HG03095 (cell line): Measurements from ENCODE around the gene PPP4R4.
"Not testable (repeated sequence)": the region's sequence is repeated elsewhere in the genome, so short reads cannot be mapped to it uniquely, and the experiment has no call there.

Source experiments
- ATAC-seq: cut with Tn5 transposase; IDR thresholded peaks from one replicate; pipeline ENCODE4 v1.9.1; 2021; ENCODE audit warnings: moderate library complexity; ENCODE audit not compliant: unreplicated experiment

PPP4R4 gene

DNA sequence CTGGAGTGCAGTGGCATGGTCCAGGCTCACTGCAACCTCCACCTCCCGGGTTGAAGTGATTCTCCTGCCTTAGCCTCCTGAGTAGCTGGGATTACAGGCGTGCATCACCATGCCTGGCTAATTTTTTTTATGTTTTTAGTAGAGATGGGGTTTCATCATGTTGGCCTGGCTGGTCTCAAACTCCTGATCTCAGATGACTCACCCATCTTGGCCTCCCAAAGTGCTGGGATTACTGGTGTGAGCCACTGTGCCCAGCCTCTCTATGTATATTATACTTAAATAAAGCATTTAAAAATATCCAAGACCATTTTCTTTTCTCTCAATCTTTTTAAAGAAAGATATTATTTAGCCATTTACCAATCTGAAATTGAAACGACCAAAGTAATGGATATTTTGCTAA, 90.1 kb downstream of the PPP4R4 start:
- ATAC-seq = not testable (repeated sequence)

DNA sequence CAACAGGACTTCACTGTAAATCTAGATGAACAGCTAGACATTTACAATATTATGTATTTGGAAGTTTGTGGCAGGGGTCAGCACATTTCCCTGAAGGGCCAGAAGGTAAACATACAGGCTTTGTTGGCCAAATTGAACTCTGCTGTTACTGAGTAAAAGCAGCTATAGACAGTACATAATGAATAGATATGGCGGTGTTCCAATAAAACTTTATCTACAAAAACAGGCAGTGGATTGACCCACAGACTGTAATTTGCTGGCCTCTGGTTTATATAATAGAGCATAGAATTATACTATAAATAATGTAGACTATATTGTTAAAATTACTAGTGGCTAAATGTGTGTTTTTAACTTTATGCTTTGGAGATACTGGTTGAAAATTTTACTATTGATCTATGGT, 93.2 kb downstream of the PPP4R4 start:
- no peak for ATAC-seq

DNA sequence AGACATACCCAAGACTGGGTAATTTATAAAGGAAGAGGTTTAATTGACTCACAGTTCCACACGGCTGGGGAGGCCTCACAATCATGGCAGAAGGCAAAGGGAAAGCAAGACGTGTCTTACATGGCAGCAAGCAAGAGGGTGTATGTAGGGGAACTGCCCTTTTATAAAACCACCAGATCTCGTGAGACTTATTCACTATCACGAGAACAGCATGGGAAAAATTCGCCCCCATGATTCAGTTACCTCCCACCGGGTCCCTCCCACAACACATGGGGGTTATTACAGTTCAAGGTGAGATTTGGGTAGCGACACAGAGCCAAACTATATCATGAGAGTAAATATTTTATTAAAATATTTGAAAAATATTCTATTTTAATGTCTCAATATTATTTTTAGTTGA, 94.5 kb downstream of the PPP4R4 start:
- not testable (repeated sequence) for ATAC-seq

DNA sequence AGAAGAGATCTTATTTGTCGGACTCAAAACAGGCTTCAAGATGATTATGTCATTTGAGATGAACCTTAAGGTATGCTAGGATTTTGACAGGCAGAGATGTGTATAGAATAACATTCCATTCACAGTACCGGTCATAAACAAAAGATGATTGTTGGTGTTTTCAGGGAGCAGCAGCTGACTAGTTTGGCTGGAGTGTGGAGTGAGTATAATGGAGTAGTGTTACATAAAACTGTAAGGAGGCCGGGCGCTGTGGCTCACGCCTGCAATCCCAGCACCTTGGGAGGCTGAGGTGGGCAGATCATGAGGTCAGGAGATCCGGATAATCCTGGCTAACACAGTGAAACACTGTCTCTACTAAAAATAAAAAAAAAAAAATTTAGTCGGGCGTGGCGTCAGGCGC, 95.0 kb downstream of the PPP4R4 start:
- no peak for ATAC-seq

DNA sequence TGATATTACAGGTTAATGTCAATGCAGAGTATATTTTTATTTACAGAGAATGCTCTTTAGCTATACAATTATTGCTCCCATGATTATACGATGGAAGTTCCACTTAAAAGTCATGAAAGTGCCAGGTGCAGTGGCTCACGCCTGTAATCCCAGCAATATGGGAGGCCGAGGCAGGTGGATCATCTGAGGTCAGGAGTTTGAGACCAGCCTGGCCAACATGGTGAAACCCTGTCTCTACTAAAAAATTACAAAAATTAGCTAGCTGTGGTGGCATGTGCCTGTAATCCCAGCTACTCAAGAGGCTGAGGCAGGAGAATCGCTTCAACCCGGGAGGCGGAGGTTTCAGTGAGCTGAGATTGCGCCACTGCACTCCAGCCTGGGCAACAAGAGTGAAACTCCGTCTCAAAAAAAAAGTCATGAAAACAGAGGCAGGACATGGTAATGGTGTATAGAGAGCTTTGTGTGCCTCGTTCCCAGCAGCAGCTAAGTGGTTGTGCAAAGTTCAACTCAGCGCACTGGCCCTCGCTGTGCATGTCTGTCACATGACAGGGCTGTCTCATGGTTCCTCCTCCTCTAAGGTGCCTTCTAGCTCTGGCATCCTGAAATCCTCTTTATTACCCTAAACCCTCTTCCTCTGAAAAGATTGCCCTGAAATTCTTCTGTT, 102.9 kb downstream of the PPP4R4 start:
- not testable (repeated sequence) for ATAC-seq

- no peak for ATAC-seq
Observed at GRCh38 chr14:94278731-94279130, 104.6 kb downstream of the PPP4R4 start.

- ATAC-seq = no peak
Observed at GRCh38 chr14:94282991-94283723, 109.0 kb downstream of the PPP4R4 start.

GRCh38 chr14:94284221-94284620, 110.1 kb downstream of the PPP4R4 start:
- ATAC-seq = no peak

GRCh38 chr14:94285158-94285557, 111.0 kb downstream of the PPP4R4 start:
- ATAC-seq = no peak

- ATAC-seq = no peak
Observed at GRCh38 chr14:94288610-94289465, 114.7 kb downstream of the PPP4R4 start.

DNA sequence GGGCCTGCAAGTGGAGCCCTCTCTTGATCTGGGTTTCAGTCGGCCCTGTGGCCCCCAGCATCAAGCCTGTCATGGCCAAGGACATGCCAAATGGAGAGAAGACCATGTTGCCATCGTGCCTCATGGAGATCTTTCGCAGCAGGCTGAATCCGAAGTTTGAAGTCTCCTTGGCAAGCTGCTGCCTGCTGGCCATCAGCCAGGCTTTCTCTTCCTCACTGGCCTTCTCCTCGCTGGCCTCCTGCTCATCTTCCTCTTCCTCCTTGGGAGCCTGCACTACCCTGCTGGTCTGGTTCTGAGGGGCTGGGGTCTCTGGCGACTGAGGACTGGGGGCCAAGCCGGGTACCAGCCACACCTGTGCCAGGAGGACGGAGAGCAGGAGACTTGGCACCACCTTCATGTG, 116.1 kb downstream of the PPP4R4 start:
- ATAC-seq = no peak

GRCh38 chr14:94291159-94291905, 117.2 kb downstream of the PPP4R4 start:
- ATAC-seq = no peak

- no peak for ATAC-seq
Observed at GRCh38 chr14:94291906-94292525, 117.9 kb downstream of the PPP4R4 start.

- ATAC-seq = no peak
Observed at GRCh38 chr14:94292526-94292871, 118.4 kb downstream of the PPP4R4 start.

GRCh38 chr14:94292872-94293577, 118.9 kb downstream of the PPP4R4 start, which contains the start of gene SERPINA10:
Gene SERPINA10, minus strand, starts transcription at chr14:94293268. Its CDS starts 2,675 bp downstream, at chr14:94290593.
- ATAC-seq = no peak

DNA sequence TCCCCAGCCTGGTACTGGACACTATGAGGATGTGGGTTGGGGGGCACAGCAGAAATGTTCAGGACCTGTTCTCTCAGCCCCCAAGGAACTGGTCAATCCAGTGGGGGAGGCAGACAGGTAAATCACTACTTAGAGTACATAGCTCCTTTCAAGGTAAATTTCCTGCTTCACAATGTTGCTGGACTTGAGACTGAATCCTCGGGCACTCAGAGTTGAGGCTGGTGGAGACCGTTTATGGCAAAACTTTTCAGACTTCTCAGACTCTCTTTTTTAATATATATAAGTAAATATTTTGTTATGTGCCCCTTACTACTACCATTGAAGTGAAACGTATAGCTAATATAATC, 119.4 kb downstream of the PPP4R4 start:
- ATAC-seq = no peak

GRCh38 chr14:94295360-94296180, 121.4 kb downstream of the PPP4R4 start:
- no peak for ATAC-seq

DNA sequence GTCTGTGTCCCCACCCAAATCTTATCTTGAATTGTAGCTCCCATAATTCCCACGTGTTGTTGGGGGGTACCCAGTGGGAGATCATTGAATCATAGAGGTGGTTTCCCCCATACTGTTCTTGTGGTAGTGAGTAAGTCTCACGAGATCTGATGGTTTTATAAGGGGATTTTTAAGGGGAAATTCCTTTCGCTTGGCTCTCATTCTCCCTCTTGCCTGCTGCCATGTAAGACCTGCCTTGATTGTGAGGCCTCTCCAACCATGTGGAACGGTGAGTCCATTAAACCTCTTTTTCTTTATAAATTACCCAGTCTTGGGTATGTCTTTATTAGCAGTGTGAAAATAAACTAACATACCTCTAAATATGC, 122.0 kb downstream of the PPP4R4 start:
- not testable (repeated sequence) for ATAC-seq

DNA sequence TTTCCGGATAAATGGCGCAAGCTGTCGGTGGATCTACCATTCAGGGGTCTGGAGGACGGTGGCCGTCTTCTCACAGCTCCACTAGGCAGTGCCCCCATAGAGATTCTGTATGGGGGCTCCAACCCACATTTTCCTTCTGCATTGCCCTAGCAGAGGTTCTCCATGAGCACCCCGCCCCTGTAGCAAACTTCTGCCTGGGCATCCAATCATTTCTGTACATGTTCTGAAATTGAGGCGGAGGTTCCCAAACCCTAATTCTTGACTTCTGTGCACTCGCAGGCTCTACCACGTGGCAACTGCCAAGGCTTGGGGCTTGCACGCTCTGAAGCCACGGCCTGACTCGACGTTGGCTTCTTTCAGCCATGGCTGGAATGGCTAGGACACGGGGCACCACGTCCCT, 124.0 kb downstream of the PPP4R4 start:
- ATAC-seq = no peak
